Raji (cell line): Measurements from ENCODE around the gene DCANP1.

Experiments
- POLR2A ChIP-seq: IDR thresholded peaks from 2 replicates; pipeline ENCODE4 v1.6.1; 2011; ENCODE audit warnings: low read depth, low read length, control low read depth; ENCODE audit not compliant: insufficient read depth

The DCANP1 gene

DNA sequence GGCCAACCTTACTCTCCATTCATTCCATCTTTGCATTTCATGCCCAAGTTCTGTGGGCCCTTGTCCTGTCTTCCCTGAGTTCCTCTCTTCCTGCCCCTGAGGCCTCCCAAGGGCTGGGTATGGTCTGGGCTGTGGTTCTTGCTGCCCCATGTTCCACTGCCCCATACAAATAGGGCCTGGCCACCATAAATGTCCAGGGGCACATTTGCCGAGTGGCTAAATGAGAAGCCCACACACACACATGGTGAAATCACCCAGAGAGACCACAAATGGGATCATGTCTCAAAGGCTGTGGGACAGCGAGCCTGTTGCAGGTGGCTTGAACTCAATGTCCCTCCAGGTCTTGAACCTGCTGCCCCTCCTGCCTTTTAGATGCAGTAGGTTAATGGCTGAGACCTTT, 3.8 kb upstream of the DCANP1 start:
- TF ChIP-seq POLR2A = no peak

DNA sequence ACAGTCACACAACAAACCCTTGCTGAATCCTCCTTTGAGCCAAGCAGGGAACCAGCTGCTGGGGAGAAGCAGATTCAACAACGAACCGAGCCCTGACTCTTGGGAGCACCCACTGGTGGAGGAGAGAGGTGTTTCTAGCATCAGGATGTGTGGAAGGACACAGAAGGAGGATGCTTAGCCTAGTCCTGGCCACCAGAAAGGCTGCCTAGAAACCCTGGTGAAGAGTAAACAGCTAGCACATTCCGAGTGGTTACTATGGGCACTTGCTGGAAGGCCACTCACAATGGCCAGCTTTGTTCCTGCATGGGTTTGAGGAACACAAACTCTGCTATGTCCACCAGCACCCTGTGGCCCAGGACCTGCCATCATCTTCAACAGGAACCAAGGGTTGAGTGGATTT, 3.2 kb upstream of the DCANP1 start:
- no peak for TF ChIP-seq POLR2A

GRCh38 chr5:135449644-135450043, 2.5 kb upstream of the DCANP1 start:
- TF ChIP-seq POLR2A = no peak

DNA sequence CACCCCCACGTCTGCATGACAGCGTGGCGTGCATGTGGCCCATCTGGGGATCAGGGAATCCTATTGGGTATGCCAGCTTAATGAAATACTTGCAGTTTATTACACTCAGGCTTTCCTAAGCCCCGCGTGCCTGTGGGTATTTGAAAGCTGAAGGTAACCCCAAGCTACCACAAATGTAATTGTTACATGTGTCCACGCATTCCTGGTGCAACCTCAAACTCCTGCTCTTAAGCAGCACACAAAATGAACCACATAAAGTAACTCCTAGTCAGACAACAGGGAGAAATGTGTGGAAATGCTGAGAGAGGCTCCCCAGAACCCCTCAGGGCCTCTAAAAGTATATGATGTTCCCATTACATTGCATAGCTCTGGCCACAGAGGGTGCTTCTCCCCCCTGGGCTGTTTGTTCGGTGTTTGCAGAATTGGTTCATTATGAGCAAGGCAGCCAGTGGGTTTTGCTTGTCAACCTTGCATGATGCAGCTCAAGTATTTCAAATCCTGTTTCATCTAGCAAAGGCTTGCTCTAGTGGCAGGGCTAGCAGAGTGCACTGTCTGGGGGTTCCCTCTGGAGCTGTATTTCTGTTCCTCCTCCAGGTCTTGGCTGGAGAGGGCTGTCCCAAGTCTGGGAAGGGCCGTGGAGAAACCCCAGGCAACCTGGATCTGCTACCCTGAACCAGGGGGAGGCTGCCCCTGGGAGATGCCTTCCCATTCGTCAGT, 1.8 kb upstream of the DCANP1 start:
- no peak for TF ChIP-seq POLR2A

DNA sequence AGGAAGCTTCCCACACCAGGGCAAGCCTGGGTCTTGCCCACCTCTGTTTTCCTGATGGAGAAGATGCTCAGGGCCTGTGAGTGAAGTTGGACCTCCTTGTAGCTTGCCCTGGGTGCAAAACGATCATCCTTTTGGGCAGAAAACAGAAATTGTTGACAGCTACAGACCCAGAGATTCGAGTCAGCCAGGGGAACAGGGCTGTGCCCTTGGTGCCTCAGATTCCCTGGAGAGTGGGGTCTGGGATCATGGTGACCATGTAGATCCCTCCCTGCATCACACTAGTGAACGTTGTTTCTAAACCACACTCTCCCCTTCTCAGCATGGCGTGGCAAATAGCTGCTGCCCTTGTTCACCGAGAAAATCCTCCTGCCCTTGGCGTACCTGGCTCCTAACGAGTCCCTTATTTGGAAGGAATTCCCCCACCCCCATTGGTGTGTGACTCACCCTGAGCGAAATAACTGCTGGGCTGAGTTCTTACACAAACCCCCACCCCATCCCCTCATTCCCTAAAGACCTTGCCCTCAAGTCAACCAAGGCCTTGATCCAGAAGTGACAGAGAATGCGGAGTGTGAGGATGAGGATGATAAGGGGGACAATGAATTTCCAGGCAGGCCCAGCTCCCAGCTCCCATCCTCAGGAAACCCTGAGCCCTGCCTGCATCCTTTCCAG, 1.1 kb upstream of the DCANP1 start:
- TF ChIP-seq POLR2A = no peak

DNA sequence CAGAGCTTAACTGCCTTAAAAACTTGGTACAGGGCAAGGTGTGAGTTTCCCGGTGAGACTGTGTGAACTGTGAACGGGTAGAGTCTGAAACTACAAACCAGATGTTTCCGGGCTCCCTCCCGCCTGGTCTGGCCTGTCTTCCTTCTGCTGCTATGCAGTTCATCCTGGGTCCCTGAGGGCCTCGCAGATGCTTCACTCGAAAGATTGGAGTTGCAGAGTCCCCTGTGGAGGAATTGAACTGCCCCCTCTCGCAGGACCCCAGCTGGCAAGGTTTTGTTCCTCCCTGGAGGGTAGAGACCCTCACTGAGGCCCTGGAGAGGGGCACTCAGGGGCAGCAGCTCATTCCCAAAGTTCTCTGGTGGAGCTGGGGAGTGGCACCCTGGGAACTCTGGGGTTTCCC, 533 bp downstream of the DCANP1 start:
- TF ChIP-seq POLR2A = no peak

- TF ChIP-seq POLR2A = no peak
These were observed 942 bp downstream of the DCANP1 start for GRCh38 chr5:135446206-135446605.

DNA sequence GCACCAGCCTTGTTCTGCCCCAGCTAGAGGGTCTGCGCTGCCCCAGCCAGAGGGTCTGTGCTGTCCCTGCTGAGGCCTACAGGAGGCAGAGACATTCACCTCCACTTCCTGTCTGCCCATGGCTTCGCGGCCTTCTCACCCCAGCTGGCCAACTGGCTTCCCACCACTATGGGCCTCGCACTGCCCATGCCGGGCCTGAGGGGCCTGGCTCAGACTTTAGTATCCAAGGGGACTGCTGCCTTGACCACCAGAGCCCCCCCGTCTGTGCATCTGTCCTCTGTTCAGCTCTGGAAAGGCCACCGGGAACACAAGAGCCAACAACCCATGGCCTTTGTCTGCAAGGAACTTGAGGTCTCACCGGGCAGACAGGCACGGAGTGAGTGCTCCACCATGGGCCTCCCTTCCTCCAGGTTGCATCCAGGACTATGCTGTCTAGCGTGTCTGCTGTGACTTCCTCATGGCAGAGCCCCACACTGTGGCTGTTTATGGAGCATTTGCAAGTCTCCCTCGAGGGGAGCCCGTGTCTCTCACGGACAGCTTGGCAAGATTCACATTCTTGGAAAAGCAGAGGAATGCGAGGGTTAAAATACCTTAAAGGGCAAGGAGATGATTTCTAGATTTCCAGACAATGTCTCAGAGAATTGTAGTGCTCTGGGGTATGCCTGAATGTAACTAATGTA, 1.7 kb downstream of the DCANP1 start:
- TF ChIP-seq POLR2A = no peak

GRCh38 chr5:135444881-135445280, 2.3 kb downstream of the DCANP1 start:
- TF ChIP-seq POLR2A = no peak

- no peak for TF ChIP-seq POLR2A
These were observed 2.8 kb downstream of the DCANP1 start for GRCh38 chr5:135444360-135444759.

DNA sequence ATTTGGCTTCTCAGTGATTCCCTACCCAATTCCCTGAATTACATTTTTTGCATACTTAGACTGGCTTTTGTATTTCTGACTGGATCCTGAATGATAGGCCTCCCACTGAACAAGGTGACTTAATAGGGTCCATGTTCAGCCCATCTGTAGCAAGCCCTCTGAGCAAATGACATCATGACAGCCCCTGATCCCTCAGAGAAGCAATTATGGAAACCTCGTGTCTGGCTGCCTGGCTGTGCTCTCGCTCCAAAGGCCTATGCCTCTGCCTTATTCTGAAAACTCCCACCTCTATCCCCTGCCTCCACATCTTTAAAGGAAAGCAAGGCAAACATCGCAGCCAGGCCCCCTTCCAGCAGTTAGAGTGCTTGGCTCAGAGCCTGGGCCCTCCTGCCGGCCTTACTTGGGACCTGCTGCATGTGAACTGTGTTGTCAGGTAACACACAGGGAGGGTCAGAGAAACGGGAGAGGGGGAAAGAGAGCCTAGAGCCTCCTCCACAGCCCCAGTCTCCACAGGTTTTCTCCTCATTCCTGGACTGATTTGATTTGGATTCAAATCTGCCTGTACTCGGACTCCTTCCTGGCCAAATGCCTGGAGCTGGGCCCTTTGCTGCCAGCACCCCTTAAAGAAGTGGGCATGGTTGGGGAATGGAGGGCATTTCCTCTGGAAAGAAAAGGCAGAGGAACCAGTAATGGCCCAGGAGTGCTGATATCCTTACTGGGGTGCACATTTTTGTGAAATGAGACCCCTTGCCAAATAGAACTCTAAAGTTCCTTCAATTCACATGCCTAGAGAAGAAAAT, 3.8 kb downstream of the DCANP1 start:
- no peak for TF ChIP-seq POLR2A

GRCh38 chr5:135442431-135443160, 4.6 kb downstream of the DCANP1 start:
- TF ChIP-seq POLR2A = no peak

GRCh38 chr5:135441919-135442318, 5.2 kb downstream of the DCANP1 start:
- no peak for TF ChIP-seq POLR2A

GRCh38 chr5:135441350-135441831, 5.8 kb downstream of the DCANP1 start:
- no peak for TF ChIP-seq POLR2A

DNA sequence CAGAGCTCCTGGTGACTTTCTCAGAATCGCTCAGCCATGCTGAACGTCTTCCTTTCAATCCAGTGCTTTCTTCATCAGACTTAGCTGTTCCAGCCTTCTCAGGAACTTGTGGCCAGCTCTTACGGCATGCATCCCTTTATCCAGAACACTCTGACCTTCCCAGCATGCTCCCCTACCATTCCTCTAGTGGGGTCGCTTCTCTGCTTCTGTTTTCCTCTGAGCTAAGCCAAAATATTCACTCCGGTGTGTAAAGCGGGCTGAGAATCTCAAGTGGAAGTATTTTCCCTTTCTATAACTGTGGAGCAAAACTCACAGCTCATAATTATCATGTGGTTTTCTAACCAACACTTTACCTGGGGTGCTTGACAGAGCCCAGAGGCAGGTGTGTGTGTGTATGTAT, 6.2 kb downstream of the DCANP1 start:
- TF ChIP-seq POLR2A = no peak
